ENCODE data around the gene GOLGA8B. TPM values are rescaled to one million over a fixed set of nuclear protein-coding genes. Genes with fewer than 3 reads are reported as not detected.

Gene GOLGA8B
- total and polyA plus RNA-seq, 2 experiments from 2014 or later, result 38.7 to 45.8 TPM

DNA sequence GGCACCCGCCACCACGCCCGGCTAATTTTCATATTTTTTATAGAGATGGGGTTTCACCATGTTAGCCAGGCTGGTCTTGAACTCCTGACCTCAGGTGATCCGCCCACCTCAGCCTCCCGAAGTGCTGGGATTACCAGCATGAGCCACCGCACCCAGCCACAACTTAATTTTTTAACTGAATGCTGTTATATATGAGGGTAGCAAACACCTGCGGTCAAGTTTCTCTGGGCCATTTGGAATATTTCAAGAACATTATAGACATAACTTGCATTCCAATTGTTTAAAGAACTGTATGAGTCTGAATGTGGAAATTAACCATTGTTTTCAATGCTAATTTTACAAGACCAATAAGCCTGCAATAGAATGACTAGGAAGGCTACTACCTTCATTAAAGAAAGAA is 35.7 kb upstream of the GOLGA8B start:
- 94% methylated on average over 7 of the region's 7 CpGs for WGBS (ENCODE audit: low lambda C conversion rate, missing lambda C conversion rate)
- no peak overlapping the region for H3K27ac ChIP-seq
- DNase-seq (ENCODE audit: low spot score), result no peak
- H3K9me3 ChIP-seq (ENCODE audit: low read depth), result no peaks in the 10 kb centered on the region
- H3K36me3 ChIP-seq (replicated peaks; ENCODE audit: insufficient read depth, low read depth), result no peaks in the 10 kb centered on the region
- H3K4me1 ChIP-seq (ENCODE audit: insufficient read depth), result no peaks in the 10 kb centered on the region
- H3K27me3 ChIP-seq, result peaks cover 6% of the 10 kb centered on the region
- TF ChIP-seq EZH2 (IDR thresholded peaks at IDR 0.05; ENCODE audit: borderline replicate concordance) (no peak), EZH2phosphoT487 (IDR thresholded peaks at IDR 0.05; ENCODE audit: low read depth, severe bottlenecking, unreplicated experiment) (no peak)
- TF ChIP-seq, protein P1, sequence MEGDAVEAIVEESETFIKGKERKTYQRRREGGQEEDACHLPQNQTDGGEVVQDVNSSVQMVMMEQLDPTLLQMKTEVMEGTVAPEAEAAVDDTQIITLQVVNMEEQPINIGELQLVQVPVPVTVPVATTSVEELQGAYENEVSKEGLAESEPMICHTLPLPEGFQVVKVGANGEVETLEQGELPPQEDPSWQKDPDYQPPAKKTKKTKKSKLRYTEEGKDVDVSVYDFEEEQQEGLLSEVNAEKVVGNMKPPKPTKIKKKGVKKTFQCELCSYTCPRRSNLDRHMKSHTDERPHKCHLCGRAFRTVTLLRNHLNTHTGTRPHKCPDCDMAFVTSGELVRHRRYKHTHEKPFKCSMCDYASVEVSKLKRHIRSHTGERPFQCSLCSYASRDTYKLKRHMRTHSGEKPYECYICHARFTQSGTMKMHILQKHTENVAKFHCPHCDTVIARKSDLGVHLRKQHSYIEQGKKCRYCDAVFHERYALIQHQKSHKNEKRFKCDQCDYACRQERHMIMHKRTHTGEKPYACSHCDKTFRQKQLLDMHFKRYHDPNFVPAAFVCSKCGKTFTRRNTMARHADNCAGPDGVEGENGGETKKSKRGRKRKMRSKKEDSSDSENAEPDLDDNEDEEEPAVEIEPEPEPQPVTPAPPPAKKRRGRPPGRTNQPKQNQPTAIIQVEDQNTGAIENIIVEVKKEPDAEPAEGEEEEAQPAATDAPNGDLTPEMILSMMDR (IDR thresholded peaks at IDR 0.05; ENCODE audit: poor library complexity), result no peak
- no peaks in the 10 kb centered on the region for H3K9me2 ChIP-seq (replicated peaks; ENCODE audit: insufficient read depth)
- no peaks in the 10 kb centered on the region for H3K79me2 ChIP-seq
- H3K4me2 ChIP-seq, result no peak overlapping the region
- no peak overlapping the region for H3K4me3 ChIP-seq
- no peak overlapping the region for H2AFZ ChIP-seq
- no peaks in the 10 kb centered on the region for H4K20me1 ChIP-seq (ENCODE audit: insufficient read depth, poor library complexity, severe bottlenecking)

DNA sequence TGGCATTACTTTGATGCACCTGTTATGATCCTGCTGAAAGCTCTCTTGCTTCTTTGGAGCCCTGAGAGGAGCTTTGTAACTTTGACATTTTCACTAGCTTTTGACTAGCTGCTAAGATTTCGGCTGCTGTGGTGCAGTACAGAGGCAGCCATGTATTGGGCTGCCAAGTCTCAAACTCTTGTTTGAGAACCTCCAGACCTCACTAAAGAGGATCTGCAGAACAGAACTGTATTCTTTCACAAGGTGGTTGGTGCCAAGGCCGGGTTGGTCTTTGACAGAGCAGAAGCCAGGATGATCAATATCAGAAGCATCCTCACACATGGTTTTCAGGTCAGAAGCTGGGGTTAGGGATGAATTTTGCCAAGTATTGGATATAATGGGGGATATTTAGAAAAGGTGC is 34.6 kb upstream of the GOLGA8B start:
- TF ChIP-seq EZH2phosphoT487 (IDR thresholded peaks at IDR 0.05; ENCODE audit: low read depth, severe bottlenecking, unreplicated experiment) (no peak), EZH2 (IDR thresholded peaks at IDR 0.05; ENCODE audit: borderline replicate concordance) (no peak)
- TF ChIP-seq, protein P1 (IDR thresholded peaks at IDR 0.05; ENCODE audit: poor library complexity), result no peak
- H4K20me1 ChIP-seq (ENCODE audit: insufficient read depth, poor library complexity, severe bottlenecking), result no peaks in the 10 kb centered on the region
- H3K79me2 ChIP-seq, result no peaks in the 10 kb centered on the region
- no peak for DNase-seq (ENCODE audit: low spot score)
- H3K4me3 ChIP-seq, result no peak overlapping the region
- H3K4me2 ChIP-seq, result no peak overlapping the region
- 56% methylated on average over 2 of the region's 2 CpGs for WGBS (ENCODE audit: low lambda C conversion rate, missing lambda C conversion rate)
- H3K4me1 ChIP-seq (ENCODE audit: insufficient read depth), result no peaks in the 10 kb centered on the region
- H3K27me3 ChIP-seq, result peaks cover 6% of the 10 kb centered on the region
- no peak overlapping the region for H3K27ac ChIP-seq
- no peaks in the 10 kb centered on the region for H3K9me3 ChIP-seq (ENCODE audit: low read depth)
- no peaks in the 10 kb centered on the region for H3K36me3 ChIP-seq (replicated peaks; ENCODE audit: insufficient read depth, low read depth)
- no peak overlapping the region for H2AFZ ChIP-seq
- no peaks in the 10 kb centered on the region for H3K9me2 ChIP-seq (replicated peaks; ENCODE audit: insufficient read depth)

DNA sequence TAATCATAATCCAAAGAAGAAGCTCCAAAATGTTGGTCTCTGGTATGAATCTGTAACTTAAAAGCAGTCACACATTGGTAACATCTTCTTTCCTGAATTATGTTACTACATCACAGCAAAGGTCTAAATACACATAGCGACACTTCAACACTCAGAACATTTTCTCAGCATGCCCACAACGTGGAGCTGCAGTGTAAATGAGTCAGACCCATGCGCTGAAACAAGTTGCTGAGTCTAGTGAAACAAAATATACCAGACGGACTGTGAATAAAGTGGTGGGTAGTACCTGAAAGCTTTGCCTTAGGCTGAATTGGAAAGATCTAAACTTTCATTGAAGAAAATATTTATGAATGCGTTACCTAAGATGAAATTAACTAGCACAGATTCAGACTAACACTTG is 33.2 kb upstream of the GOLGA8B start:
- no peaks in the 10 kb centered on the region for H3K4me1 ChIP-seq (ENCODE audit: insufficient read depth)
- no peak overlapping the region for H3K4me2 ChIP-seq
- no peaks in the 10 kb centered on the region for H3K79me2 ChIP-seq
- TF ChIP-seq EZH2phosphoT487 (IDR thresholded peaks at IDR 0.05; ENCODE audit: low read depth, severe bottlenecking, unreplicated experiment), result no peak
- TF ChIP-seq, protein P1 (IDR thresholded peaks at IDR 0.05; ENCODE audit: poor library complexity), result peak; percentile 30
- no peaks in the 10 kb centered on the region for H3K9me2 ChIP-seq (replicated peaks; ENCODE audit: insufficient read depth)
- H3K9me3 ChIP-seq (ENCODE audit: low read depth), result no peaks in the 10 kb centered on the region
- H3K4me3 ChIP-seq, result no peak overlapping the region
- no peak overlapping the region for H3K27ac ChIP-seq
- H3K27me3 ChIP-seq, result peaks cover 6% of the 10 kb centered on the region
- H2AFZ ChIP-seq, result no peak overlapping the region
- 29% methylated on average over 5 of the region's 5 CpGs for WGBS (ENCODE audit: low lambda C conversion rate, missing lambda C conversion rate)
- H4K20me1 ChIP-seq (ENCODE audit: insufficient read depth, poor library complexity, severe bottlenecking), result no peaks in the 10 kb centered on the region
- no peaks in the 10 kb centered on the region for H3K36me3 ChIP-seq (replicated peaks; ENCODE audit: insufficient read depth, low read depth)
- peak; percentile 31 for DNase-seq (ENCODE audit: low spot score)

DNA sequence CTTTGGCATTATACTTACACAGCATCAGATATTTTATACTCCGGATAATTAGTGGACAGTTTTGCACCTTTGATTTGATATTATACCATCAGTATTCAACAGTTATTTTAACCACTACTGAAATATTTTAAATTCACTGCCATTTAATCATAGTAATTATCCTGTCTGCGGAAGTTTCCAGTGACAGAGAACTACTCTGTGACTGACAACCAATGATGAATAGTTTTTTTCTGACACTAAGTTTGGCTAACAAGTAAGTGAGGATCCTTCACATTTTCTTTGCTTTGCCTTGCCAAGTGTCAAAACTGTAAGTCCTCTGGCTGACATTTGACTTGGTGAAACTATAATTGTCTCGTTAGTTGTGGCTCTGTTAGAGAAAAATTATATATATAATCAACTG is 30.5 kb upstream of the GOLGA8B start:
- DNase-seq (ENCODE audit: low spot score), result no peak
- TF ChIP-seq EZH2 (IDR thresholded peaks at IDR 0.05; ENCODE audit: borderline replicate concordance) (no peak), EZH2phosphoT487 (IDR thresholded peaks at IDR 0.05; ENCODE audit: low read depth, severe bottlenecking, unreplicated experiment) (no peak)
- TF ChIP-seq, protein P1 (IDR thresholded peaks at IDR 0.05; ENCODE audit: poor library complexity), result no peak
- H3K36me3 ChIP-seq (replicated peaks; ENCODE audit: insufficient read depth, low read depth), result no peaks in the 10 kb centered on the region
- H3K4me1 ChIP-seq (ENCODE audit: insufficient read depth), result no peaks in the 10 kb centered on the region
- H3K27me3 ChIP-seq, result no peaks in the 10 kb centered on the region
- no peak overlapping the region for H2AFZ ChIP-seq
- H4K20me1 ChIP-seq (ENCODE audit: insufficient read depth, poor library complexity, severe bottlenecking), result no peaks in the 10 kb centered on the region
- H3K4me3 ChIP-seq, result no peak overlapping the region
- no peaks in the 10 kb centered on the region for H3K79me2 ChIP-seq
- no peaks in the 10 kb centered on the region for H3K9me3 ChIP-seq (ENCODE audit: low read depth)
- no peak overlapping the region for H3K27ac ChIP-seq
- no peak overlapping the region for H3K4me2 ChIP-seq
- 90% methylated on average over 3 of the region's 3 CpGs for WGBS (ENCODE audit: low lambda C conversion rate, missing lambda C conversion rate)
- no peaks in the 10 kb centered on the region for H3K9me2 ChIP-seq (replicated peaks; ENCODE audit: insufficient read depth)
